DND-41 (cell line): Measurements from ENCODE around the gene TMTC4.

Experiments
- CTCF ChIP-seq: IDR thresholded peaks from 2 replicates; pipeline ENCODE4 v1.5.1; 2012; ENCODE audit warnings: borderline replicate concordance, low read length, moderate library complexity, mild to moderate bottlenecking; ENCODE audit not compliant: poor library complexity, severe bottlenecking; ENCODE audit errors: extremely low read depth
- EZH2 ChIP-seq: IDR thresholded peaks from 3 replicates; pipeline ENCODE4 v1.6.1; 2012; ENCODE audit warnings: borderline replicate concordance, low read depth, mild to moderate bottlenecking, moderate library complexity, low read length, inconsistent platforms; ENCODE audit not compliant: severe bottlenecking

- TF ChIP-seq CTCF (no peak), EZH2 (no peak)
Observed at GRCh38 chr13:100613031-100613430, 61.6 kb downstream of the TMTC4 start.
